Activated T-cell treated with anti-CD3 and anti-CD28 coated beads, Interleukin-2, amount 50 U/mL, for 4 hours (primary cell): ENCODE results near the gene PTX4. TPM values are rescaled to one million over a fixed set of nuclear protein-coding genes. Genes with fewer than 3 reads are reported as not detected.
"Not testable (repeated sequence)": the region's sequence is repeated elsewhere in the genome, so short reads cannot be mapped to it uniquely, and the experiment has no call there.

ENCODE experiments used
- ATAC-seq, 2 donors: fragments of 200-7000 bp; cut with Tn5 transposase; one replicate each; pipeline ENCODE4 v1.10.0; 2021
- DNase-seq: peaks from one replicate; pipeline ENCODE4 v3.0.0-alpha.2; 2020
- H3K27me3 Mint-ChIP-seq: one replicate; pipeline ENCODE4 v1.8.0; 2021; ENCODE audit warnings: low read depth, mixed read lengths
- H3K36me3 Mint-ChIP-seq: one replicate; pipeline ENCODE4 v1.8.0; 2022; ENCODE audit warnings: mixed read lengths; ENCODE audit not compliant: insufficient read depth
- H3K4me1 Mint-ChIP-seq: one replicate; pipeline ENCODE4 v1.8.0; 2021; ENCODE audit warnings: low read depth, mixed read lengths
- H3K4me3 Mint-ChIP-seq: one replicate; pipeline ENCODE4 v1.8.0; 2021; ENCODE audit warnings: mild to moderate bottlenecking, moderate library complexity, mixed read lengths
- H3K9me3 Mint-ChIP-seq: one replicate; pipeline ENCODE4 v1.8.0; 2021; ENCODE audit warnings: mixed read lengths
- total RNA-seq, 3 donors: library from RNA; stranded (reverse); gene quantifications; one replicate each; pipeline ENCODE4 v1.2.1, GENCODE V29; 2021

The PTX4 gene
- total RNA-seq, 3 donors from 2014 or later, result 0.28 TPM; not detected in 2

- H3K4me3 Mint-ChIP-seq, result no peak overlapping the region
- no peak for DNase-seq
- ATAC-seq, result no peak
- peaks cover 8% of the 10 kb centered on the region for H3K4me1 Mint-ChIP-seq
- H3K36me3 Mint-ChIP-seq, result no peaks in the 10 kb centered on the region
- H3K27me3 Mint-ChIP-seq, result no peaks in the 10 kb centered on the region
- H3K9me3 Mint-ChIP-seq, result no peaks in the 10 kb centered on the region
Measured at GRCh38 chr16:1488054-1488601, 616 bp downstream of the PTX4 start.

GRCh38 chr16:1487395-1488053, 1.2 kb downstream of the PTX4 start:
- no peak for DNase-seq
- no peak overlapping the region for H3K4me3 Mint-ChIP-seq
- peaks cover 3% of the 10 kb centered on the region for H3K27me3 Mint-ChIP-seq
- peaks cover 3% of the 10 kb centered on the region for H3K4me1 Mint-ChIP-seq
- H3K9me3 Mint-ChIP-seq, result no peaks in the 10 kb centered on the region
- no peaks in the 10 kb centered on the region for H3K36me3 Mint-ChIP-seq
- no peak for ATAC-seq

- Mint-ChIP-seq H3K4me3 (no peak overlapping the region), H3K36me3 (no peaks in the 10 kb centered on the region), H3K27me3 (peaks cover 3% of the 10 kb centered on the region), H3K9me3 (no peaks in the 10 kb centered on the region), H3K4me1 (no peaks in the 10 kb centered on the region)
- ATAC-seq, result no peak
- no peak for DNase-seq
Measured at GRCh38 chr16:1486551-1487390, 2.0 kb downstream of the PTX4 start.

GRCh38 chr16:1485847-1486496, 2.8 kb downstream of the PTX4 start:
- ATAC-seq (no peak), DNase-seq (no peak)
- Mint-ChIP-seq H3K36me3 (no peaks in the 10 kb centered on the region), H3K9me3 (no peaks in the 10 kb centered on the region), H3K4me3 (no peak overlapping the region), H3K4me1 (no peaks in the 10 kb centered on the region), H3K27me3 (peaks cover 5% of the 10 kb centered on the region)

- no peak for ATAC-seq
- Mint-ChIP-seq H3K4me3 (no peak overlapping the region), H3K4me1 (no peaks in the 10 kb centered on the region), H3K36me3 (no peaks in the 10 kb centered on the region), H3K9me3 (no peaks in the 10 kb centered on the region), H3K27me3 (peaks cover 9% of the 10 kb centered on the region)
- DNase-seq, result no peak
Measured at GRCh38 chr16:1481906-1482835, 6.6 kb downstream of the PTX4 start.

- H3K36me3 Mint-ChIP-seq, H3K4me3 Mint-ChIP-seq, H3K27me3 Mint-ChIP-seq, H3K9me3 Mint-ChIP-seq, H3K4me1 Mint-ChIP-seq, DNase-seq, ATAC-seq: not testable (repeated sequence)
Measured at GRCh38 chr16:1478937-1479336, 9.8 kb downstream of the PTX4 start.

- peaks cover 18% of the 10 kb centered on the region for H3K4me1 Mint-ChIP-seq
- no peaks in the 10 kb centered on the region for H3K9me3 Mint-ChIP-seq
- peaks cover 7% of the 10 kb centered on the region for H3K27me3 Mint-ChIP-seq
- peak overlapping the region; percentile 50 for H3K4me3 Mint-ChIP-seq
- no peaks in the 10 kb centered on the region for H3K36me3 Mint-ChIP-seq
- DNase-seq (no peak), ATAC-seq (no peak)
Measured at GRCh38 chr16:1477033-1477432, 11.7 kb downstream of the PTX4 start.

- no peak for ATAC-seq
- no peak for DNase-seq
- peaks cover 5% of the 10 kb centered on the region for H3K27me3 Mint-ChIP-seq
- H3K36me3 Mint-ChIP-seq, result no peaks in the 10 kb centered on the region
- H3K4me3 Mint-ChIP-seq, result peak overlapping the region; percentile 86
- H3K9me3 Mint-ChIP-seq, result no peaks in the 10 kb centered on the region
- peaks cover 29% of the 10 kb centered on the region for H3K4me1 Mint-ChIP-seq
Measured at GRCh38 chr16:1475552-1476114, 13.1 kb downstream of the PTX4 start.

- no peaks in the 10 kb centered on the region for H3K9me3 Mint-ChIP-seq
- H3K36me3 Mint-ChIP-seq, result no peaks in the 10 kb centered on the region
- DNase-seq (peak; percentile 81), ATAC-seq (peak; percentile 91)
- peaks cover 31% of the 10 kb centered on the region for H3K4me1 Mint-ChIP-seq
- H3K27me3 Mint-ChIP-seq, result peaks cover 5% of the 10 kb centered on the region
- peak within 1 kb of the TSS; percentile 86 for H3K4me3 Mint-ChIP-seq
Measured at GRCh38 chr16:1474796-1475551, 13.8 kb downstream of the PTX4 start, which contains the start of gene CLCN7. Gene CLCN7 (minus strand): TSS chr16:1475028. CDS start chr16:1474974, 54 bp downstream.

GRCh38 chr16:1474082-1474795, 14.5 kb downstream of the PTX4 start:
- H3K9me3 Mint-ChIP-seq, result no peaks in the 10 kb centered on the region
- H3K4me3 Mint-ChIP-seq, result peak overlapping the region; percentile 79
- H3K36me3 Mint-ChIP-seq, result peaks cover 2% of the 10 kb centered on the region
- H3K4me1 Mint-ChIP-seq, result peaks cover 35% of the 10 kb centered on the region
- ATAC-seq (peak in 1 of 2 donors; percentile 6), DNase-seq (no peak)
- peaks cover 5% of the 10 kb centered on the region for H3K27me3 Mint-ChIP-seq

GRCh38 chr16:1472974-1473373, 15.8 kb downstream of the PTX4 start:
- no peak for ATAC-seq
- Mint-ChIP-seq H3K9me3 (no peaks in the 10 kb centered on the region), H3K4me3 (peak overlapping the region; percentile 70), H3K27me3 (no peaks in the 10 kb centered on the region), H3K4me1 (peaks cover 35% of the 10 kb centered on the region), H3K36me3 (peaks cover 2% of the 10 kb centered on the region)
- DNase-seq, result no peak

- H3K27me3 Mint-ChIP-seq, result no peaks in the 10 kb centered on the region
- H3K4me3 Mint-ChIP-seq, result no peak overlapping the region
- DNase-seq (no peak), ATAC-seq (no peak)
- peaks cover 38% of the 10 kb centered on the region for H3K4me1 Mint-ChIP-seq
- peaks cover 2% of the 10 kb centered on the region for H3K36me3 Mint-ChIP-seq
- no peaks in the 10 kb centered on the region for H3K9me3 Mint-ChIP-seq
Measured at GRCh38 chr16:1471569-1472194, 17.1 kb downstream of the PTX4 start.
